ENCODE measurements around the gene RNF144A.

The RNF144A gene

DNA sequence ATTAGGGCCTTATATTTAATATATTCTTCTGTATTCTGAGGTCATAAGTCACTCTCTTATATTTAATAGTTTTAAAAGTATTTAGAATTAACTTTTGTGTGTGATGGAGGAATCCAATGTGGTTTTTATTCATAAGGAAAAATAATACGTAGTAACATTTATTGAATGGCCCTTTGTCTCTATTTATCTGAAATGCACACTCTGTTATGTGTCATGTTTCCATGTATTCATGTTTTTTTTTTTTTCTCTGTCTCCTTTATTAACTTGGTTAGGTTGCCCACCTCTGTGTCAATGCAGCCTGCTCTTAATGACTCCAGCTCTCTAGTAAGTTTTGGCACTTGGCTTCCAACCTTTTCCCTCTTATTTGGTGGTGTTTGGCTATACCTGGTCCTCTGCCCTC is 33.8 kb downstream of the RNF144A start:
- no peak for DNase-seq

DNA sequence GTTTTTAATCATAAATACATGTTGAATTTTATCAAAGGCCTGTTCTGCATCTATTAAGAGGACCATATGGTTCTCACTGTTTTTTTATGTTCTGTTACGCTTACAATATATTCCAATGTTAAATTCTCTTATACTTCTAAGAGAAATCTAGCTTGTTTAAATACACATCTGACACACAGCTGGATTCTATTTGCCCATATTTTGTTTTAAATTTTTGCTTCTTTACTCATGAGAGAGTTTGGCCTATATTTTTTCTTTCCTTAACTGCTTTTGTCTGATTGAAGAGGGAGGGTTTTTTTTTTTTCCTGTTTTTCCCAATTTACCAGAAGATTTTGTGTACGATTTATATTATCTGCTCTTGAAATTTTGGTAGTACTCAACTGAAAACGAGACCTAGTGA is 34.9 kb downstream of the RNF144A start:
- no peak for DNase-seq

DNA sequence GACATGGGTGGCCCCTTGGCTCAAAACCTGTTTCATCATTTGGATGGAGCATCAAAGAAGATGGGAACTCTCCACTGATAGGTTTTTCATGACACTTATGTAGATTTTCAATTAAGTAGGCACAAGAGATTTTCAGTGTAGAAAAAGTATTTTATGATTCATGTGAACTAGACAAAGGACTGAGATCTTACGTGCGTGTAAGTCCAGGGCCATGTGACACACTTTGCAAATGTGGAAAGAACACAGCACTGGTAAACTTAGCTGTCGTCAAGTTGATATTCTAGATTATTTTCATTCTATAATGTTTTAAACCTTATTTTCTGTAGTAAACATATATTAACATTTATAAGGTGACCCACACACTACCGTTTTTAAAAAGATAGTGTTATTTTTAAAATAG is 37.4 kb downstream of the RNF144A start:
- no peak for DNase-seq

DNA sequence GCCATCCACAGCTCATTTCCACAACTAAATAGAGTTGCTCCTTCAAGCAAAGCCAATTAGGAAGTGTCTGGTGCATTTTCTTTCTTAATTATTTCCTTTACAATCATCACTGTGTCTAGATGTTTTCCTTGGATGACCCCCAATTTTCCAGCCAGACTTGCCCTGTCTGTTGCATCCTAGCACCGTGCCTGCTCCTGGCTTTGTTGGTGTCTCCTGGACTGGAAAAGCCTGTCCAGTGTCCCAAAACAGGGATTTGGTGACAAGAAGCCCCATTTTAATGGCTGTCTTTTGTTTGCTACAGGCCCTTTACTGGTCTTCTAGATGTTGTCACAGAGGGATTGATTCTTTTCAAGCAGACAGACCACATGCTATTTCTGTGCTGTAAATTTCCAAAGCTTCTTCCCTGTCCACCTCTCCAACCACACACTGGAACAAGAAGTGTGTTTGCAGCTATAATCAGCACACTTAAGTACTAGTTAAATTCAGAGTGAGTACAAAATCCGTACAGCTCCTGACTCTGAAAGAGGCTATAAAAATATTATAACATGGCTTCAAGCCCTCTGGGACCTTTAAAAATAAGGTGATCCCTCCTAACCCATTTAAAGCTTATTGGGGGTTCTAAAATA is 38.4 kb downstream of the RNF144A start:
- DNase-seq: no peak

DNA sequence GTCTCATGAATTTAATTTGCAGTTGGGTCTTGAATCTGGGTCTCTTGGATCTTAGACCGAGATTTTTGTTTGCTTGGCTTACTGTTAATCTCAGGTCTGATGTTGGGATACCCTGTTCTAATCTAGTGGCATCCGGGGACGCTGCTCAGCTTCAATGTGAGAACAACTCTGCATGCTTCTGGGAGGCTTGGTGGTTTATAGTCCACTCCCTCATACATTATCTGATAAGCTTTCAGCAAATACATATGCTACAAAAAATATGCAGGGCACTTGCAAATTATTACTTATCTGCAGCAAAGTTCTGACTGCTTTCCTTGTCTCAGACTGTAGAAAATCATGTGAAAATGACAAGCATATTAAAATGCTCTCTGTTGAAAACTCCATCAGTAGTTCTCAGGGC is 39.4 kb downstream of the RNF144A start:
- DNase-seq: no peak

DNA sequence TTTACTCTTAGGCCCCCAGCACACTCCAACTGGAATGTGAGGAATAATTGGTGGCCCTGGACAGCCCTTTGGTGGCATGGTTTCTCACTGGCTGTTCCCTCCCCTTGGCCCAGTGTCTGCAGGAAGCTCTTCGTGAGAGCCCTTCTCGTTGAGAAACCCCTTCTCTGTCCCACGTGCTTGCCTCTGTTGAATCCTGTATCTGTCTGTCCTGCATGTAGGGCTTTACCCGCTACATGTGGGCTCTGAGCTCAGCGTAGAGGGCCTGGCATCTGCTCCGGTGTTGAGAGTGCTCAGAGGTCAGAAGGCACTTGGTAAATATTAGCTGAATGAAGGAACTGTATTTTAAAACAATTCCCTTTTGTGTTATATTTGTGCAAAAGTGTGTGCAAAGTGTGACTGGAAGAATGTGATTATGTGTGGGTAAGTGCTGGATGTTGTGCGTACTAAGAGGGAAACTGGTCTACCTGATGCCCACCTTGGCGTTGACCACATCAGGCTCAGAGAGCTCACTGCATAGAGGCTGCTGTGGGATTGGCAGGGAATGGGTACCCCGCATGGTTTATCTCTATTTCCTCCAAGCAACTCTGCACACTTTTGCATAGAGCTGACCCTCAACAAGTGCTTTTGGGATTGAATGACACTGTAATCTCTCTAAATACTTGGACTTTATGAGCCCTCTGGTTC is 40.0 kb downstream of the RNF144A start:
- DNase-seq: no peak

DNA sequence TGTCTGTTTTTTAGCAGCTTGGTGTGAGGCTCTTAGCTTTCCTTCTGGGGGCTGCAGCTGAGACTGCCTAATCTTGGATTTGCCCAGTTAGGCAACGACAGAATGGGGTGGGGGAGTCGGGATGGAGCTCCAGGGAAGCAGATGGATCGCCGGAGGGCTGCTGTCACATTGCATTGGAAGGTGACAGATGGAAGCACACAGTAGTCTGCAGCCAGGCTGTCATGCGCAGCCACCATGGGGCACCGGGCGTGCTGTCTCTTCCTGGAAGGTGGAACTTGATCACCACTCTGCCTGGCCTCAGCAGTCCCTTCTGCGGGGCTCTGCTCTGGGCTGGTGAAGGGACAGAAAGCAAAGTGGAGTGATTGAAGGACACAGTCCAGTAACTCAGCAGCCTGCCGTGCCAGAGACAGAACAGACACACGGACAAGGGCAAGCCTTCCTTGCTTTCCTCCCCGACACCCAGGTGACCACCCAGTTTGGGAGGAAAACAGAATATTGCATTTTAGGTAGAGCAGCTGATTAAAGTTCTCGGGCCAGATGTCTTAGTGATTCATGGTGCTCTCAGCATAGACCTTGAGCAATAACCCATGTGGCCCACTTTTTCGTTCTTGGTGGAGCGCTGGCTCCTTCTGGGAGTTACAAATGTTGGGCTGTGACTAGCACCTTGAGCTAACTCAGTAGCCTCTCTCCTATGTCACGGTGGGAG is 40.9 kb downstream of the RNF144A start:
- no peak for DNase-seq

DNA sequence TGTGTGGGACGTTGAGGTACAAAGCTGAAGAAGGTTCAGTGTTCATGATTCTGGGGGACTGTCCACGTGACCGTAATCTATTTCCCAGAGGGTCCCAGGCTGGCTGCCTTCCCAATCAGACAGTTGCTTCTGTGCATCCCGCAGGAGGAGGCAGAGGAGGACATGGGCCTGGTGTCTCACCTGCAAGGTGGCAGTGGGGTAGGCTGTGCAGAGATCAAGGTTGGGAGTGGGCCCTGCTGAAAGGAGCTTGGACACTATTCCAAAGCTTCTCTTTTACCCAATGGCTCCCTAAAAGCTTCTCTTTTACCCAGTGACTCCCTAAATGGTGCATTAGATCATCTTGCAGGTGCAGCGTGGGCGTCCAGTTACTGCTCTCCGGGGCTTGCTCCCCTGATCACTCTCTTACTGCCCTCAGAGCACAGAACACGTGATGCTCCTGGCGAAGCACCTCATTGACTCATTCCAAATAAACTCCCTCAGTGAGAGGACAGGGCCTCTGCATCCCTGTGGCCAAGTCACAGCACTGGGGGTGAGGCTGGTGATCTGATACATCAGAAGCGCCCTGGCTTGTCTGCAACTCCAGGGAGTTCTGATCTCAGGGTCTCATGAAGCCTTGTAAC is 41.5 kb downstream of the RNF144A start:
- DNase-seq: no peak

DNA sequence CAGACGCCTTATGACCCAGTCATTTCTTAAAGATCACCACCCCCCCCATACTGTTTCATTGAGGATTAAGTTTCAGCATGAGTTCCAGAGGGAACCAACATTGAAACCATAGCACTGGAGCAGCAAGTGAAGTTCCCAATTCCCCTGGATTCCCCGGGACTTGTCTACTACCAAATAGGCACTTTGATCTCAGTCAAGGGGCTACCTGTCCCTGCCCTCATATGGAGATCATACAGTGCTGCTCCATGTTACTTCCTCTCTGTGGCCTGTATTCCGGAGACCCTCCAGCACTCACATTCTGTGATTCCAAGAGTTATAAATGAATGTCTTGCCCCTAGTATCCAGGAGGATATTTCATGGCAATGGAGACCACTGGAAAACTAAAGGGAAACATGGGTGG is 42.5 kb downstream of the RNF144A start:
- DNase-seq: no peak

DNA sequence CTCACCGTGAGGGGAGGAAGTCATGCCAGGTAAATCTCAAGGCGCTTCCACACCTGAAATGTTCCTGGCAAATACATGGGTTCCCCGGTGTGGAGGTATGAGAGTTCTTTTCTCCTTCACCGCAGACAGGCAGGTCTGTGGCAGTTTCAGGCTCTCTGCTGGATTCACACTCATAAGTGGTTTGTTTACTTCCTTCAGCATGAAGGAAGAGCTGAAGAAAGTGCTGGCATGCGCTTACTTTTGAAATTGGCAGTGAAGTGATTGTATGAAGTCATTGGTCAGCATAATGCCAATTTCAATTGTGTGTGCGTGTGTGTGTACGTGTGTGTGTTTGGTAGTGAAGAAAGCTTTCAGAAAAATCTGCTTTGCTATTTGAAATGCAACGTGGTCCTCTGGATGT is 43.4 kb downstream of the RNF144A start:
- no peak for DNase-seq

DNA sequence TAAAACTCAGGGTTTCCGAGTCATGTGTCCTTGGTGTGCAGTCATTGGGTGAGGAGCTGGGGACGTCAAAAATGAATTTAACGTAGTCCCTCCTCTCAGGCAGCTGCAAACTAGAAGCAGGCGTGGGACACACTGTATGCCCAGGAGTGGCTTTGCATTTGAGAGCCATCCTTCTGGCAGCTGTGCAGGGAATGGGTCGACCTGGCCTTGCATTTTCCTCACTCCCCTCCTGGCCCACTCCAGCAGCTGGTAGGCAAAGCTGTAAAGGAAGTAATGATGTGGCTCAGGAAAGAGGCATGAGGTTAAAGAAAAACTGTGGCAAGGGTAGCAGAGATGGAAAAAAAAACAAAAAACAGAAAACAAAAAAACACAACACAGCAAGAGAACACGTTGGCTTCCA is 46.5 kb downstream of the RNF144A start:
- DNase-seq: no peak

DNA sequence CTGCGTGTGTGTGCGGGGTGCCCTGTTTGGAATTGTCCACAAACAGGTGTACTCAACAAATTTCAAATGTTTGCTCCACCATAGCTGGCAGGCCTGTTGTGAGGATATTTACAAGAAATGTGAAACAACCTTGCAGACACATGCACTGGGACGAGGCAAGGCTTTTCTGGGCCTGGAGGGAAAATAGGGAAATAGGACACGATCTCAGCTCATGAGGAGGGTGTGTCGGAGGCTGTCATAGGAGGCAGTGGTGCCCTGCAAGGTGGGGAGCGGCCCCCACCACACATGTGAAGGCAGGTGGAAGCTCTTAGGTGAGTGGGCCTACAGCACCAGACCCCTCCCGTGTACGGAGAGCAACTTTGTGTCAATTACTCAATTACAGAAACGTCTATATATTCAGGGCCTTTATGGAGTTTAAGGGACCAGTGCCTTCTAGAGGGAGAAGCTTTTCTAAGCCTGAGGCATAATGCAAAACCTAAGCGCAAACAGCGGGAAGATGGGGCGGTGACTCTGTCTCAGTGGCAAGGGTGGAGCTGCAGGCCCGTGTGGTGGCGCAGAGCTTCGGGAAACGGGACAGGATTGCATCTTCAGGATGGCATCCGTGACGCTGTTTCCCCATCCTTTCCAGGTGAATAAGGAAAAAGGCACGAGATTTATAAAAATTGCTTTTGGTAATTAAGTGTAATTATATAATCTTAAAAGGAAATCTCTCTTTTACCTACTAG is 48.0 kb downstream of the RNF144A start:
- no peak for DNase-seq

DNA sequence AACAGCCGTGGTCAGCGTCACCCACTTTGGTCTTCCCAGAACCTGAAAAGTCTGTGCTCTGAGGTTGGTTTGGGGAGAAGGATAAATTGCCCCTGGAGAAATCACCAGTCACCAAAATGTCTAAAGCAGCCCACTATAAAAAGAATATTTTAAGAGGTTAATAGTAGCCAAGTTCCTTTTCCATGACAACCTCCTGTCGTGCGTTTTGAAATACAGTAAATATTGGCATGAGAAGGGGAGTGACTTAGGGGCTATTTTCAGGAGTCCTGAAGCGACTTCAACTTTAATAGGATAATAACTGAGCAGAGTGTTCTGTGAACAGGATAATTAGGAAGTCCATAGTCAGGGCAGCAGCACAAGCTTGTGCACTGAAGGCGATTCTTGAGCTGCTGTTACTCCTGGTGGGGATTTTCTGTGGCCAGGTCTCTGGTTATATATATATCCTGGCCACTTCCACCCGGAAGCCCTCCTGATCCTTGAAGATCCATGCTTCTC is 49.3 kb downstream of the RNF144A start:
- DNase-seq: no peak

DNA sequence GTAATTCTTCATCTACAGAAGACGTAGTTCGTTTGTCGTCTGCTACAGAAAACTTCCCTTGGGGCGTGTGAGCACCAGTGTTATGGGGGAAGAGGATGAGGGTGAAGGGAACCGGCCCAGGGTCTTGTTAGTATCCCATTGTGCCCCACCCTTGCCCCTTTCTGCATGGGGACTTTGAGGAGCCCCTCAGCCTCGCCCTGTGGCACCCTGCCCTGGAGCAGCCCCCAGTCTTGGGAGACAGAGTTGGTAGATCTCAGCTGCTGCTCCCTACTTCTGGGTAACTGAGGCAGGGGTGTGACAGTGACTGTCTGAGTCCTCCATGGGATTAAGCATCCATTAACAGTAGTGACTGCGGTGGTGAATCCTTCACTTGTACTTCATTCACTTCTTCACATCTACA is 50.1 kb downstream of the RNF144A start:
- no peak for DNase-seq

DNA sequence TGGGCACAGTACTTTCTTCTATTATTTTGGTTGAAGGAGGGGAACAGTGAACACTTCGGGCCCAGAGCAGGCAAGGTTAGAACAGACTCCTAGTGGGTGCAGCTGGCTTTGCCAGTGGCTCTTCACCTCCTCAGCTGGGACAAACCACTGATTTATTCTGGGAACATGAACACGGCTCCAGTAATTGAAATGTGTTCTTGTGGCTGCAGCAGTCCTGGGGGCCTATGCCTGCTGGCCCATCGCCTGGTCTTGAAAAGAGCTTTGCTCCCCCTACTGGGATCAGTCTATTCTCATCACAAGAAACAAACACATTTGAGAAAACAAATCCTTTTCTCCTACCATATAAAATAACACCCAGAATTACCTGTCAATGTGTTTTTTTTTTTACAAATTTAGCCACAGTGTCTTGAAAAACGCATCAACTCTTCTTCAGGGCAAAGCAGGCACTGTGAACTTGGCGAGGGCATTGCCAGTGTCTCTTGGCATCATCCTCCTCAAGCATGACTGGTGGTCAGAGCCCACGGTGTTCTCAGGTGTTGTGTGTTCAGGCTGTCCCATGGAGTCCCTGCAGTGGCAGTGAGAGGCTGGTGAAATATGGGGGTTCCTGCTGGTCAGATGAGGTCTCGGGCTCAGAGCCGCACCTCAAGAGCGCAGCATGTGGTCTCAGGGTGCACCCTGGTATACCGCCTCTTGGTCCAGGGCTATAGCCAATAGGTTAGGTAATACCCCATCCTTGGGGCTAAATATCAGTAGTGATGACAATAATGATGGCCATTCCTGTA is 51.3 kb downstream of the RNF144A start:
- no peak for DNase-seq

DNA sequence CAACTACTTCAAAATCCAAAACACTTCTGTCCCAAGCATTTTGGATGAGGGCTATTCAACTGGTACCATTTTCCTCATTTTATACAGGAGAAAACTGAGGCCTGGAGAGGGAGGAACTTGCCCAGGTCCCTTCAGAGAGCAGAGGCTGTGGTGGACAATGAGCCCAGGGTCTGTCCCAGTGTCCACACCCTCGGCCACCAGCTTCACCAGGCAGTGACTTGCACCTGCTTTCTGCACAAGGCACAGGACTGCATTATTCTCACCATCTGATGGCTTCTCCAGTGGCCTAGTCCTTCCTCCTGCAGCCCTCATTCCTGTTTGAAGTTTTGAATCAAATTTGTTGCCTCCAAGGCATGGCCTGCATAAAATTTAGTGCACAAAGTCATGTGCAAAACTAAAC is 53.3 kb downstream of the RNF144A start:
- no peak for DNase-seq

DNA sequence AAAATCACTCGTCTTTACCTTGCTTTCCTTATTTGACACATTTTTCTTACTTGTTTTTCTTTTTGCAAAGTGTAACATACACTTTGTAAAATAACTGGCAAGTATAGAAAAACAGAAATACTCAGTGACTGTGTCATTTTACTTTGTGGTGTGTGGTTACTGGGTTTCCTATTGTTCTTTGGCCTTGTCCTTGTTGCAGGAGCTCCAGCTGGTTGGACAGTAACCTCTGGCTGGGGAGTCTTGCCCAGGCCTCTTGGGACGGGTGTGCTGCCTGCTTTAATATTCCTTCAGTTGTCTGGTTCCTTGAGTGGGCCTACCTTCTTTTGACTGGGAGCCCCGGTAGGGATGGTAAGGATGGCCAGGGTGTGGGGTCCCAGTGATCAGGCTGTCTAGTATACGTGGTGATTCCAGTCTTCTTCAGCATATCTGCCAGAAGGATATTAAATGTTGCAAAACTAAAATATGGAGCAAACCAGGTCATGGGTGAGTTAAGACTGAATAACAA is 53.8 kb downstream of the RNF144A start:
- no peak for DNase-seq

DNA sequence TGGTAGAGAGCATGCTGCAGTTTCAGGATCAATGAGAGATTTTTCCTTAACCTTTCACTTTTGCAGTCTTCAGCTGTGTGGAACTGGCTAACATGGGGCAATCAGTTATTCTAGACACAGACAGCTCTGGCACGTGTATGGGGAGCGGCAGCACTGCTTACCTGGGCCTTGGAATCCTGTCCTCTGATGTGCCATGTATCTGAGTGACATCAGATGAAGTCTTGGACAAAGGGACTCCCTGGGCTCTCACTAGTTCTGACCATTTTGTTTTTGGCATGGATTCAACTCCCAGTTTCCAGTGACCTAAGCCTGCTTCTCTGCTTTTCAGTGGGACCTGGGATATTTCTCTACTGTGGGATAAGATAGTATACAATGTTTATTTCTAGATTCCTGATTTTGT is 54.3 kb downstream of the RNF144A start:
- DNase-seq: no peak

DNA sequence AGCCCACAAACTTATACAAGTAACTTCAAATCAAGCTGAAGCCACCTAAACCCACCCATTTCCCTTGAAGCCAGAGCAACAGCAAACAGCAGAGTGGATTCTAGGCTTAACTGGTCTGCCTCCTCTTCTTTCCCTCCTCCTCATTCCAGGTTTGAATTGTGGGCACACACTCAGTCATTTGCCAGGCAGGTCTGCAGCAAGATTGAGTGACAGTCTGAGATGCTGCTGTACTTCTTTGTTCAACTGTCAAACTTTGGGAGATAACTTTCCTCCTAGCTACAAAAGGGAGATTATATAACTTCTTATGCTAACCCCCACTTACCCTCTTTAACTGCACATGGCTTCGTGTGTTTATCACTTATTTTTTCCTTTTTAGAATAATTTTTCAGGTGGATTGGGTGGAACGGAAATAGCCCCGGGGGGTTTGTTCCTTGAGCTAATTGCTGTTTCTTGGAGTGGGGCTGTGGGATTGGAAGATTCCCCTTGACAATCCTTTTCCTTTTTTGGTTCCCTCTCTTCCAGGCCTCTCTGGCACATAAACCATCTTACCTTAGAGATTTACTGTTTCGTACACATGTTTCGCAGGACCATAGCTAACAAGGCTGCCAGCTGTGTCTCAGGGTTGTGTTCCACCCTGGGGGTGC is 55.0 kb downstream of the RNF144A start:
- no peak for DNase-seq

DNA sequence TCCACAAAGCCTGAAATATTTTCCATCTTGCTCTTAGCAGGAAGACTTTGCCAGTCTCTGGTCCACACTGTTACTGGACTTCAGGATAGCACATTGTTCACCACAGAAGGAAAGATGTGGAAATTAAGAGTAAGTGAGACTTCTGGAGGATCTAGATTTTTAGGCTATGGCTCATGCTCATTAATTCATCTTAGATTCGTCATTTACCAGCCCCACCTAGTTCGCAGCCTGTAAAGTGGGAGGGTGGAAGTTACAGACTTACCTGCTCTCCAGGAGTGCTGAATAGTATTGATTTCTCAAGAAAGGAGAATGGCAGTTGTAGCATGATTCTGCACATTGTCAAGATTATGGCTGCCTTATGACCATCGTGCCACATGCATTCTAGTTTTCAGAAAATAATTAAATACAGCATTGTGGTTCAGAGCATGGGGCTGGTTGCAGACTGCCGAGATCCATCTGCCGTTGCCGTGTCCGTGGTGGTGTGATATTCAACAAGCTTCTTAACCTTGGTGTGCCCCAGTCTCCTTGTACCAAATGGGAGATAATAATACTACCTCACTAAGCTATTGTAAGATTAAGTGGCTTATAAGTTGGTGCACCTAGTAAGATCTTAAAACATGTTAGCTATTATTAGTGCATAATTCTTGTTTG is 56.8 kb downstream of the RNF144A start:
- DNase-seq: no peak

DNA sequence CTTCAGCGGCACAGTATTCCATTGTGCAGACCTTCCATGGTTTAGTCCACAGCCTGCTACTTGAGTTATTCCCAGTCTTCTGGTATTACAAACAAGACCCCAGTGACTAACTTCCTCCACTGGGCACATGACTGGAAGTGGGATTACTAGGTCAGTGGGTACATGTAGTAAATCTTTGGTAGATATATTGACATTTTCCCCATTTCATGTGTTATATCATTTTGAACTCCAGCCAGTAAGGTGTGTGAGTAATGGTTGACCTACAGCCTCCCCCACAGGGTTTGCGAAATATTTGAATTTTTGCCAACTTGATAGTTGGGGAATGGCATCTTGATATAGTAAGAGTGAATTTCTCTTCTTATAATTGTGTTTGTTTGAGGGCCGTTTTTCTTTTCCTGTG is 58.8 kb downstream of the RNF144A start:
- no peak for DNase-seq
